ENCODE data around the gene POLR3K. TPM values are rescaled to one million over a fixed set of nuclear protein-coding genes. Genes with fewer than 3 reads are reported as not detected.

Gene POLR3K
- total and polyA plus RNA-seq, 2 donors (not counting 3 experiments of a cell fraction or from before 2014, with no cell fraction given) = 20.6 to 33.2 TPM

- H3K9ac ChIP-seq (replicated peaks; ENCODE audit: extremely low read depth, insufficient read depth, low read length) = no peak overlapping the region
- no peak overlapping the region for H3K27ac ChIP-seq (ENCODE audit: insufficient read depth, low read depth, low read length)
- CTCF ChIA-PET = interaction anchor here (1.9 kb wide), 1 partner anchor 8 kb away, joined by 4 read pairs; the partner anchor contains the start of gene POLR3K
- no peak overlapping the region for H3K4me3 ChIP-seq (replicated peaks in 1 of 3; ENCODE audit: insufficient read depth in 1 of 3, low read depth in 1 of 3, low read length in 3 of 3)
- no peaks in the 10 kb centered on the region for H3K9me3 ChIP-seq (replicated peaks; ENCODE audit: control insufficient read depth, insufficient read depth, low read length)
- no peak for DNase-seq (ENCODE audit: low read depth, low spot score)
- no peaks in the 10 kb centered on the region for H3K4me1 ChIP-seq (ENCODE audit: control insufficient read depth, extremely low read depth, insufficient read depth, low read length)
- H3K27me3 ChIP-seq (ENCODE audit: control insufficient read depth in 2 of 2, insufficient read depth in 2 of 2, low read length in 2 of 2) = no peaks in the 10 kb centered on the region
- H3K9me1 ChIP-seq (replicated peaks; ENCODE audit: control insufficient read depth, extremely low read depth, insufficient read depth, low read length) = no peaks in the 10 kb centered on the region
- FAIRE-seq = no peak
- dilution Hi-C loops (cut with MboI; ENCODE audit: extremely low pct_ligation_motif_present, low sequenced_read_pairs) (no loop called here), intact Hi-C loops (cut with micrococcal nuclease) (no loop called here)
- no peak overlapping the region for H2AFZ ChIP-seq (ENCODE audit: low read depth, low read length)
- TF ChIP-seq POLR2A (IDR thresholded peaks at IDR 0.05; ENCODE audit: low read depth, low read length) (no peak), MYC (IDR thresholded peaks at IDR 0.05; ENCODE audit: low read depth, low read length) (no peak), JUN (IDR thresholded peaks at IDR 0.05; ENCODE audit: borderline replicate concordance, insufficient read depth, insufficient read length, low read depth) (no peak), EZH2 (IDR thresholded peaks at IDR 0.05; ENCODE audit: borderline replicate concordance, low read depth, low read length, severe bottlenecking) (no peak), FOS (IDR thresholded peaks at IDR 0.05; ENCODE audit: borderline replicate concordance, insufficient read depth, low read length) (no peak), MAX (IDR thresholded peaks at IDR 0.05; ENCODE audit: insufficient read depth, insufficient read length) (no peak), GATA2 (IDR thresholded peaks at IDR 0.05; ENCODE audit: insufficient read depth, insufficient read length, low read depth, low read length) (no peak), POLR2AphosphoS5 (IDR thresholded peaks at IDR 0.05; ENCODE audit: insufficient read depth, low read depth, low read length) (no peak), CTCF (IDR thresholded peaks at IDR 0.05; ENCODE audit: extremely low read depth in 1 of 2, insufficient read depth in 1 of 2, low read depth in 1 of 2, low read length in 2 of 2) (no peak)
- BruUV-seq (replicated peaks) = no TSS peak
- peaks cover 3 to 7% of the 10 kb centered on the region in 2 experiments for H3K36me3 ChIP-seq (ENCODE audit: control insufficient read depth in 2 of 2, extremely low read depth in 1 of 2, insufficient read depth in 2 of 2, low read length in 2 of 2)
- H3K79me2 ChIP-seq (ENCODE audit: control insufficient read depth, insufficient read depth, low read length) = no peaks in the 10 kb centered on the region
- POLR2A ChIA-PET = no interaction called here
- no peak overlapping the region for H3K4me2 ChIP-seq (ENCODE audit: insufficient read depth, low read length)
- no peaks in the 10 kb centered on the region for H4K20me1 ChIP-seq (replicated peaks; ENCODE audit: control insufficient read depth, extremely low read depth, insufficient read depth, low read length)
Measured at GRCh38 chr16:45454-45853, 8.0 kb downstream of the POLR3K start.

All from endothelial cell of umbilical vein (primary cell).